Mesothelial cell of epicardium (in vitro differentiated cells): ENCODE data around the gene SH3RF2. TPM values are rescaled to one million over a fixed set of nuclear protein-coding genes. Genes with fewer than 3 reads are reported as not detected.

Experiments
- DNase-seq, 2 experiments: peaks; one replicate each; pipeline ENCODE4 v3.0.0; 2021; ENCODE audit warnings: low spot score in 2 of 2; ENCODE audit not compliant: unreplicated experiment in 2 of 2
- H3K27ac Mint-ChIP-seq: 2 replicates; pipeline ENCODE4 v1.8.0; 2021; ENCODE audit warnings: mixed read lengths
- H3K27me3 Mint-ChIP-seq: 2 replicates; pipeline ENCODE4 v1.8.0; 2021; ENCODE audit warnings: low read depth, mixed read lengths
- H3K36me3 Mint-ChIP-seq: 2 replicates; pipeline ENCODE4 v1.8.0; 2021; ENCODE audit warnings: mixed read lengths
- H3K4me1 Mint-ChIP-seq: 2 replicates; pipeline ENCODE4 v1.8.0; 2021; ENCODE audit warnings: mixed read lengths
- H3K4me3 Mint-ChIP-seq: 2 replicates; pipeline ENCODE4 v1.8.0; 2021; ENCODE audit warnings: mild to moderate bottlenecking, moderate library complexity, mixed read lengths
- H3K9me3 Mint-ChIP-seq: 2 replicates; pipeline ENCODE4 v1.8.0; 2021; ENCODE audit warnings: mixed read lengths
- CTCF ChIP-seq: fragments of 200-600 bp; sonication (generic); IDR thresholded peaks from one replicate; pipeline ENCODE4 v1.5.0; 2021; ENCODE audit warnings: antibody characterized with exemption; ENCODE audit not compliant: unreplicated experiment
- total RNA-seq: library from RNA; stranded (reverse); gene quantifications from 3 replicates; pipeline ENCODE4 v1.2.1, GENCODE V29; 2021

The SH3RF2 gene
- total RNA-seq, 1 donor from 2014 or later: 3.2 TPM

- TF ChIP-seq CTCF: no peak
- no peaks in the 10 kb centered on the region for H3K36me3 Mint-ChIP-seq
- no peaks in the 10 kb centered on the region for H3K4me1 Mint-ChIP-seq
- H3K9me3 Mint-ChIP-seq: no peaks in the 10 kb centered on the region
- no peak for DNase-seq
- no peaks in the 10 kb centered on the region for H3K27me3 Mint-ChIP-seq
- no peak overlapping the region for H3K4me3 Mint-ChIP-seq
- no peak overlapping the region for H3K27ac Mint-ChIP-seq
These were observed 20.3 kb upstream of the SH3RF2 start for GRCh38 chr5:145915970-145916638.

GRCh38 chr5:145917288-145917687 is 19.1 kb upstream of the SH3RF2 start:
- Mint-ChIP-seq H3K9me3 (no peaks in the 10 kb centered on the region), H3K27ac (no peak overlapping the region), H3K4me1 (peaks cover 3% of the 10 kb centered on the region), H3K4me3 (no peak overlapping the region), H3K36me3 (no peaks in the 10 kb centered on the region), H3K27me3 (no peaks in the 10 kb centered on the region)
- no peak for TF ChIP-seq CTCF
- DNase-seq: no peak

- no peaks in the 10 kb centered on the region for H3K9me3 Mint-ChIP-seq
- H3K36me3 Mint-ChIP-seq: no peaks in the 10 kb centered on the region
- H3K27me3 Mint-ChIP-seq: no peaks in the 10 kb centered on the region
- no peak for DNase-seq
- no peak for TF ChIP-seq CTCF
- no peak overlapping the region for H3K4me3 Mint-ChIP-seq
- H3K27ac Mint-ChIP-seq: no peak overlapping the region
- peaks cover 3% of the 10 kb centered on the region for H3K4me1 Mint-ChIP-seq
These were observed 18.0 kb upstream of the SH3RF2 start for GRCh38 chr5:145918397-145918796.

- no peak overlapping the region for H3K4me3 Mint-ChIP-seq
- DNase-seq: no peak
- no peak for TF ChIP-seq CTCF
- no peaks in the 10 kb centered on the region for H3K36me3 Mint-ChIP-seq
- H3K9me3 Mint-ChIP-seq: no peaks in the 10 kb centered on the region
- peaks cover 5% of the 10 kb centered on the region for H3K4me1 Mint-ChIP-seq
- H3K27ac Mint-ChIP-seq: no peak overlapping the region
- H3K27me3 Mint-ChIP-seq: no peaks in the 10 kb centered on the region
These were observed 17.0 kb upstream of the SH3RF2 start for GRCh38 chr5:145919413-145919812.

GRCh38 chr5:145920542-145921210 is 15.7 kb upstream of the SH3RF2 start:
- no peak for TF ChIP-seq CTCF
- Mint-ChIP-seq H3K36me3 (no peaks in the 10 kb centered on the region), H3K4me3 (no peak overlapping the region), H3K4me1 (peaks cover 14% of the 10 kb centered on the region), H3K27me3 (no peaks in the 10 kb centered on the region), H3K27ac (no peak overlapping the region), H3K9me3 (no peaks in the 10 kb centered on the region)
- no peak for DNase-seq
